T-helper 1 cell treated with Interleukin-12 subunit alpha and Interleukin-12 subunit beta and Interleukin-4 antibody, amounts not matched to agents 30 ng/mL and 1 ng/mL, for 36 hours (primary cell): ENCODE data around the gene ADM2. TPM values are rescaled to one million over a fixed set of nuclear protein-coding genes. Genes with fewer than 3 reads are reported as not detected.
"Not testable (repeated sequence)": the region's sequence is repeated elsewhere in the genome, so short reads cannot be mapped to it uniquely, and the experiment has no call there.

Experiments used
- intact Hi-C: fragments of 100-400 bp; cut with micrococcal nuclease; formaldehyde crosslinking; loops from one replicate; pipeline ENCODE4 v1.15.1; 2024
- total RNA-seq: library from RNA; stranded (reverse); gene quantifications from 2 replicates; pipeline ENCODE4 v1.2.3, GENCODE V29; 2022

The ADM2 gene
- total RNA-seq, result 4.5 and 6.2 TPM in 2 replicates

GRCh38 chr22:50481440-50482106 is at the start of gene ADM2:
TSS of gene ADM2 (plus strand) at chr22:50481543. CDS start at chr22:50481848, 305 bp downstream.
- intact Hi-C loops, result no loop called here

GRCh38 chr22:50432131-50432876 is 49.0 kb upstream of the ADM2 start:
- intact Hi-C loops, result no loop called here

GRCh38 chr22:50432877-50433510 is 48.3 kb upstream of the ADM2 start:
- intact Hi-C loops, result not testable (repeated sequence)

- intact Hi-C loops, result no loop called here
Measured at GRCh38 chr22:50434849-50435248, 46.5 kb upstream of the ADM2 start.

- intact Hi-C loops, result no loop called here
Measured at GRCh38 chr22:50435291-50436014, 45.9 kb upstream of the ADM2 start.

GRCh38 chr22:50436015-50436830 is 45.1 kb upstream of the ADM2 start:
- intact Hi-C loops, result no loop called here

GRCh38 chr22:50436841-50437341 is 44.5 kb upstream of the ADM2 start:
- intact Hi-C loops, result no loop called here

- intact Hi-C loops, result no loop called here
Measured at GRCh38 chr22:50437511-50438304, 43.6 kb upstream of the ADM2 start.

GRCh38 chr22:50438305-50439275 is 42.8 kb upstream of the ADM2 start:
- intact Hi-C loops, result no loop called here

GRCh38 chr22:50439314-50439870 is 42.0 kb upstream of the ADM2 start:
- intact Hi-C loops, result no loop called here

- intact Hi-C loops, result no loop called here
Measured at GRCh38 chr22:50439871-50440331, 41.4 kb upstream of the ADM2 start.

- intact Hi-C loops, result no loop called here
Measured at GRCh38 chr22:50440544-50441249, 40.6 kb upstream of the ADM2 start.

GRCh38 chr22:50441428-50441993 is 39.8 kb upstream of the ADM2 start:
- intact Hi-C loops, result no loop called here

GRCh38 chr22:50443197-50443596 is 38.1 kb upstream of the ADM2 start:
- intact Hi-C loops, result no loop called here

GRCh38 chr22:50443801-50444625 is 37.3 kb upstream of the ADM2 start:
- intact Hi-C loops, result no loop called here

GRCh38 chr22:50444663-50445062 is 36.7 kb upstream of the ADM2 start:
- intact Hi-C loops, result no loop called here
